Neural cell (in vitro differentiated cells): ENCODE measurements around the gene CARMIL1. TPM values are rescaled to one million over a fixed set of nuclear protein-coding genes. Genes with fewer than 3 reads are reported as not detected.

Experiments
- H2AFZ ChIP-seq: fragments of 200-600, 300-800 bp; sonication (generic), shearing (Covaris generic); 2 replicates; pipeline ENCODE4 v1.6.0; 2014; ENCODE audit warnings: low read depth, mild to moderate bottlenecking, antibody characterized with exemption, low read length, moderate library complexity
- H3F3A ChIP-seq: fragments of 200-600 bp; shearing (Covaris generic); 2 replicates; pipeline ENCODE4 v1.6.1; 2016; ENCODE audit warnings: mild to moderate bottlenecking, moderate library complexity, mixed read lengths, antibody characterized with exemption, low read length; ENCODE audit not compliant: insufficient read depth, poor library complexity, severe bottlenecking
- H3K27ac ChIP-seq: fragments of 200-600, 300-800 bp; sonication (generic), shearing (Covaris generic); 2 replicates; pipeline ENCODE4 v1.5.1; 2014; ENCODE audit warnings: mild to moderate bottlenecking, low read length, moderate library complexity
- H3K27me3 ChIP-seq: fragments of 300-800, 200-600 bp; sonication (generic), shearing (Covaris generic); 2 replicates; pipeline ENCODE4 v1.6.0; 2014; ENCODE audit warnings: mild to moderate bottlenecking, low read depth, low read length, moderate library complexity; ENCODE audit not compliant: insufficient read depth
- H3K36me3 ChIP-seq: fragments of 300-800, 200-600 bp; sonication (generic), shearing (Covaris generic); 2 replicates; pipeline ENCODE4 v1.5.1; 2014; ENCODE audit warnings: mild to moderate bottlenecking, antibody characterized with exemption, low read length, moderate library complexity; ENCODE audit not compliant: insufficient read depth
- H3K4me2 ChIP-seq: fragments of 300-800, 200-600 bp; sonication (generic), shearing (Covaris generic); 2 replicates; pipeline ENCODE4 v1.6.0; 2014; ENCODE audit warnings: mild to moderate bottlenecking, low read length
- H3K4me3 ChIP-seq: fragments of 300-800, 200-600 bp; sonication (generic), shearing (Covaris generic); 2 replicates; pipeline ENCODE4 v1.5.1; 2014; ENCODE audit warnings: mild to moderate bottlenecking, low read length, moderate library complexity
- H3K79me2 ChIP-seq: fragments of 200-600 bp; shearing (Covaris generic); replicated peaks from 2 replicates; pipeline ENCODE4 v1.6.0; 2014; ENCODE audit warnings: mild to moderate bottlenecking, low read length, moderate library complexity; ENCODE audit not compliant: insufficient read depth
- H3K9ac ChIP-seq: fragments of 300-800, 200-600 bp; sonication (generic), shearing (Covaris generic); 2 replicates; pipeline ENCODE4 v1.6.1; 2016; ENCODE audit warnings: mild to moderate bottlenecking, low read length, mixed read lengths
- H3K9me2 ChIP-seq: fragments of 200-600 bp; shearing (Covaris generic); 2 replicates; pipeline ENCODE4 v1.6.1; 2016; ENCODE audit warnings: mild to moderate bottlenecking, low read length, mixed read lengths; ENCODE audit not compliant: insufficient read depth
- H3K9me3 ChIP-seq: fragments of 200-600, 300-800 bp; sonication (generic), shearing (Covaris generic); 2 replicates; pipeline ENCODE4 v1.6.1; 2016; ENCODE audit warnings: mild to moderate bottlenecking, mixed run types, low read length, moderate library complexity, mixed read lengths
- H4K20me1 ChIP-seq: fragments of 200-600 bp; shearing (Covaris generic); 2 replicates; pipeline ENCODE4 v1.6.1; 2016; ENCODE audit warnings: mild to moderate bottlenecking, mixed run types; ENCODE audit not compliant: insufficient read depth
- CTCF ChIP-seq: fragments of 450-650 bp; IDR thresholded peaks from 2 replicates; pipeline ENCODE4 v1.5.1; 2014; ENCODE audit warnings: antibody characterized with exemption, mild to moderate bottlenecking, moderate library complexity; ENCODE audit not compliant: poor library complexity, severe bottlenecking
- EP300 ChIP-seq: fragments of 450-650 bp; conservative IDR thresholded peaks from 2 replicates; pipeline ENCODE4 v1.6.1; 2014; ENCODE audit warnings: antibody characterized with exemption, mild to moderate bottlenecking, moderate library complexity; ENCODE audit not compliant: poor library complexity, severe bottlenecking
- EZH2 ChIP-seq: fragments of 200-600, 300-800 bp; shearing (Covaris generic), sonication (generic); IDR thresholded peaks from 2 replicates; pipeline ENCODE4 v1.6.1; 2014; ENCODE audit warnings: antibody characterized with exemption, low read length, borderline replicate concordance, mild to moderate bottlenecking; ENCODE audit not compliant: insufficient read depth, poor library complexity, severe bottlenecking
- MXI1 ChIP-seq: fragments of 450-650 bp; conservative IDR thresholded peaks from 2 replicates; pipeline ENCODE4 v1.6.1; 2014; ENCODE audit warnings: antibody characterized with exemption, mild to moderate bottlenecking; ENCODE audit not compliant: poor library complexity, severe bottlenecking
- POLR2AphosphoS5 ChIP-seq: IDR thresholded peaks from 2 replicates; pipeline ENCODE4 v1.6.1; 2012
- RAD21 ChIP-seq: fragments of 450-650 bp; conservative IDR thresholded peaks from 2 replicates; pipeline ENCODE4 v1.6.1; 2014; ENCODE audit warnings: antibody characterized with exemption, mild to moderate bottlenecking, moderate library complexity
- SMC3 ChIP-seq: fragments of 450-650 bp; conservative IDR thresholded peaks from 2 replicates; pipeline ENCODE4 v1.6.1; 2014; ENCODE audit warnings: antibody characterized with exemption, mild to moderate bottlenecking, moderate library complexity; ENCODE audit not compliant: poor library complexity
- TAF1 ChIP-seq: IDR thresholded peaks from 2 replicates; pipeline ENCODE4 v1.6.1; 2012; ENCODE audit warnings: low read depth
- polyA minus RNA-seq: library from RNA; depleted of rRNA, polyadenylated mRNA; stranded (reverse); fragments of >200 nt; gene quantifications from 2 replicates; pipeline ENCODE4 v1.2.3, GENCODE V29; 2014
- polyA plus RNA-seq: library from polyadenylated mRNA; depleted of rRNA; stranded (reverse); fragments of >200 nt; gene quantifications from 2 replicates; pipeline ENCODE4 v1.2.3, GENCODE V29; 2014
- TF ChIP-seq, protein P1 (sequence below): IDR thresholded peaks from 2 replicates; pipeline ENCODE4 v1.6.1; 2012; ENCODE audit warnings: borderline replicate concordance

Gene CARMIL1
- polyA plus RNA-seq (5.3 and 5.7 TPM in 2 replicates), polyA minus RNA-seq (15.8 and 16.2 TPM in 2 replicates)

DNA sequence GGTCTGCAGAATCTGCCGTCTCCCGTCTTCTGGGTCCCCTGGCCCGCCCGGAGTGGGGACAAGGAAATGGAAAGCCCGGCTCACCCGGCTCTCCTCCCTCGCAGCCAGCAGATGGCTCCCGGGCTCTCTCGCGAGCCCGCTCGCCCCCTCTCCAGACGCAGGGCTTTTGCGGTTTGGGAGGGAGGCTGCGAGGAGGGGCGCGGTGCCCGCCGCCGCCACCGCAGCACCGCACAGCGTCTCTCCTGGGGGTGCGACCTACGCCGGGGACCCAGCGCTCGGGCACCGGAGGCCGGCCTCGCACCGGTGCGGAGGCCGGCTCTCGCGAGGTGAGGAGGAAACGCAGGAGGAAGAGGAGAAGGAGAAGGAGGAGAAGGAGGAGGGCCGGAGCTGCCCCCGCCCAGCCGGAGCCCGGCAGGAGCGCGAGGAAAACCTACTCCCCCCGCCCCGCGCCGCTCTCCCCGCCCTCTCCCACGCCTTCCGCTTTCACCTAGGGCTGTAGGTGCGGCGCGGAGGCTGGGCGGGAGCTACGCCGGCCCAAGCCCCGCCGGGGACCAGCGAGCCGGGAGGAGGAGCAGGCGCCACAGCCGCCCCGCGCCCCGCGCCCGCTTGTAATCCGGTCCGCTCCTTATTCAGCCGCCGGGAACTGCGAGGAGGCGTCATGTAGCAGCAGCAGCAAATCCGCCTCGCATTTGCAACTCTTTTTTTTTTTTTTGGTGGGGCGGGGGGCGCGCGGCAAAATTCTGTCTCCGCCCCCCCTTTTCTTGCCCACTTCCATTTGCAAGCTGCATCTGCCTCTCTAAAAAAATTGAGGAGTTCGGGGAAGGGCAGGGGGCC, at the start of gene CARMIL1:
Gene CARMIL1, plus strand, starts transcription at position 461 of the 834 bp plus-strand sequence. CDS start 422 bp downstream, outside the sequence.
- no peaks in the 10 kb centered on the region for H3K9me2 ChIP-seq
- TF ChIP-seq SMC3 (peak; percentile 98), RAD21 (peak; percentile 92), MXI1 (peak; percentile 71), EZH2 (no peak), POLR2AphosphoS5 (no peak), EP300 (no peak), TAF1 (no peak), CTCF (peak; percentile 96)
- TF ChIP-seq, protein P1, sequence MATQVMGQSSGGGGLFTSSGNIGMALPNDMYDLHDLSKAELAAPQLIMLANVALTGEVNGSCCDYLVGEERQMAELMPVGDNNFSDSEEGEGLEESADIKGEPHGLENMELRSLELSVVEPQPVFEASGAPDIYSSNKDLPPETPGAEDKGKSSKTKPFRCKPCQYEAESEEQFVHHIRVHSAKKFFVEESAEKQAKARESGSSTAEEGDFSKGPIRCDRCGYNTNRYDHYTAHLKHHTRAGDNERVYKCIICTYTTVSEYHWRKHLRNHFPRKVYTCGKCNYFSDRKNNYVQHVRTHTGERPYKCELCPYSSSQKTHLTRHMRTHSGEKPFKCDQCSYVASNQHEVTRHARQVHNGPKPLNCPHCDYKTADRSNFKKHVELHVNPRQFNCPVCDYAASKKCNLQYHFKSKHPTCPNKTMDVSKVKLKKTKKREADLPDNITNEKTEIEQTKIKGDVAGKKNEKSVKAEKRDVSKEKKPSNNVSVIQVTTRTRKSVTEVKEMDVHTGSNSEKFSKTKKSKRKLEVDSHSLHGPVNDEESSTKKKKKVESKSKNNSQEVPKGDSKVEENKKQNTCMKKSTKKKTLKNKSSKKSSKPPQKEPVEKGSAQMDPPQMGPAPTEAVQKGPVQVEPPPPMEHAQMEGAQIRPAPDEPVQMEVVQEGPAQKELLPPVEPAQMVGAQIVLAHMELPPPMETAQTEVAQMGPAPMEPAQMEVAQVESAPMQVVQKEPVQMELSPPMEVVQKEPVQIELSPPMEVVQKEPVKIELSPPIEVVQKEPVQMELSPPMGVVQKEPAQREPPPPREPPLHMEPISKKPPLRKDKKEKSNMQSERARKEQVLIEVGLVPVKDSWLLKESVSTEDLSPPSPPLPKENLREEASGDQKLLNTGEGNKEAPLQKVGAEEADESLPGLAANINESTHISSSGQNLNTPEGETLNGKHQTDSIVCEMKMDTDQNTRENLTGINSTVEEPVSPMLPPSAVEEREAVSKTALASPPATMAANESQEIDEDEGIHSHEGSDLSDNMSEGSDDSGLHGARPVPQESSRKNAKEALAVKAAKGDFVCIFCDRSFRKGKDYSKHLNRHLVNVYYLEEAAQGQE, result no peak
- peak within 1 kb of the TSS; percentile 77 for H3K4me2 ChIP-seq
- no peaks in the 10 kb centered on the region for H4K20me1 ChIP-seq
- H2AFZ ChIP-seq, result peak within 1 kb of the TSS; percentile 56
- H3K27ac ChIP-seq, result peak within 1 kb of the TSS; percentile 54
- H3K79me2 ChIP-seq, result no peaks in the 10 kb centered on the region
- H3K9me3 ChIP-seq, result no peaks in the 10 kb centered on the region
- H3K4me3 ChIP-seq, result peak within 1 kb of the TSS; percentile 82
- no peaks in the 10 kb centered on the region for H3K27me3 ChIP-seq
- no peaks in the 10 kb centered on the region for H3K36me3 ChIP-seq
- peak within 1 kb of the TSS; percentile 71 for H3K9ac ChIP-seq
- no peaks in the 10 kb centered on the region for H3F3A ChIP-seq

DNA sequence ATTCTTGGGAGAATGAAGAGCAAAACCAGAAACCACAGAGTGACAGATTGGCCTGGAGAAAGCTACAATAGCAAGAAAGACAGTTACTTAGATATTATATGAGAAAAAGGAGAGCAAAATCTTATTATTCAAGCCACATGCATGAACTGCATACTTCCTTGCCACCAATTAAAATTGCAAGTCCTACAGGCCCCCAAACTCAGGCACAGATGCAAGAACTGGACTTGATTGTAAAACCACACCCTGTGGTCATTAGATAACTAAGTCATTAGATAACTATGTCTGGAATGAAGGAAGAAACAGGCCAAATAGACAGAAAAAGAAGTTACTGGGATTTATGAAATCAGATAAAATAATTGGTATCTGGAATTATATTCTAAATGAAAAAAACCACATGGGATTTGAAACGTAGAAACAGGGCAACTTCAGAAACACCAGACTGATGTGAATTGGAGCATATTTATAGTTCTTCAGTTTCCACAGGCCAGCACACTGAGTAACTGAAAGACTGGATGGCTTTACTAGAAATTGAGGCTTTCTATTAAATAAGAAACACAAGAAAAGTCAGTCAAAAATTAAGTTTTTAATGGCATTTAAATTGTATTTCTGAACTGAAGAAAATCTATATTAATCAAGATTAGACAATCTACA, 49.4 kb upstream of the CARMIL1 start:
- Histone ChIP-seq H3K79me2 (no peaks in the 10 kb centered on the region), H3F3A (no peaks in the 10 kb centered on the region), H3K9me3 (no peaks in the 10 kb centered on the region), H3K36me3 (no peaks in the 10 kb centered on the region), H2AFZ (no peak overlapping the region), H3K4me3 (no peak overlapping the region), H3K27me3 (no peaks in the 10 kb centered on the region), H3K9ac (no peak overlapping the region), H3K4me2 (no peak overlapping the region), H3K27ac (no peak overlapping the region), H3K9me2 (no peaks in the 10 kb centered on the region), H4K20me1 (no peaks in the 10 kb centered on the region)
- TF ChIP-seq EP300 (no peak), MXI1 (no peak), RAD21 (no peak), POLR2AphosphoS5 (no peak)
- TF ChIP-seq, protein P1, result no peak
